Measurements from ENCODE around the gene HAUS3. TPM values are rescaled to one million over a fixed set of nuclear protein-coding genes. Genes with fewer than 3 reads are reported as not detected.

HAUS3 gene
- total and polyA plus RNA-seq, 2 experiments from 2014 or later = 7.1 to 9.8 TPM

DNA sequence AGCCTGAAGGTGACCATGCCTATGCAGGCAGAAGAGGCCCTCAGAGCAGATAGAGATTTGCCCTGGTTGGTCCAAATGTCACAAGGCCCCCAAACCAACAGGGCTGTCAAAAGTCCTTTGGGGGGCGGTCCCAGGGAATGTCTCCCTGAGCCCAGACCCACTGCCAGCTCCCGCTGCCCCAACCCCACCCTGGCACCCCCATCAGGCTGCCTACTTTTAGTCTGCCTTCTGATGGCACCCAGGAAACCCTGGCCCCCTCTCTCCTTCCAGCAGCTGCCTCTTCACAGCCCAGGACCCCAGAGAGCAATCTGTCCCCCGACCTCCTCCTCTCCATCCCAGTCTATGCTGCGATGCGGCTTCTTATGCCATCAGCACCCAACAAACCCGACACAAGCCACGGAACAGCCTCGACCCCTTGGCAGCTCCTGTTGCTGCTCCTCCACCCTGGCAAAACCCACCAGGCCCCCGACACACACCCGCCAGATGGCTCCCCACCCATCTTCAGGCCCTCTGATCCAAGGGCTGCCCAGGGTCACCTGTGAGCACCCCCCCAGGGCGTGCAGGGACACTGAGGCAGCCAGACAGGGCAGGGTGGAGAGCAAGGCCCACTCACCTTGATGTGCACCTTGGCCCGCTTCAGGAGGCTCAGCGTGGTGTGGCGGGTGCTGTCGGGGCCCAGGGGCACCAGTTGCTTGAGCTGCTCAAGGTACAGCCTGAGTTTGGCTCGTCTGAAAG, 10.0 kb upstream of the HAUS3 start:
- H3K4me1 ChIP-seq (ENCODE audit: insufficient read depth) = no peaks in the 10 kb centered on the region
- peaks cover 55% of the 10 kb centered on the region for H4K20me1 ChIP-seq (ENCODE audit: insufficient read depth, poor library complexity, severe bottlenecking)
- no peaks in the 10 kb centered on the region for H3K9me3 ChIP-seq (ENCODE audit: low read depth)
- H3K79me2 ChIP-seq = peaks cover 15% of the 10 kb centered on the region
- H3K4me2 ChIP-seq = no peak overlapping the region
- H2AFZ ChIP-seq = no peak overlapping the region
- no peak overlapping the region for H3K27ac ChIP-seq
- H3K4me3 ChIP-seq = no peak overlapping the region
- no peaks in the 10 kb centered on the region for H3K36me3 ChIP-seq (replicated peaks; ENCODE audit: insufficient read depth, low read depth)
- DNase-seq (ENCODE audit: low spot score) = no peak
- no peaks in the 10 kb centered on the region for H3K27me3 ChIP-seq
- H3K9me2 ChIP-seq (replicated peaks; ENCODE audit: insufficient read depth) = no peaks in the 10 kb centered on the region
- TF ChIP-seq EZH2phosphoT487 (IDR thresholded peaks at IDR 0.05; ENCODE audit: low read depth, severe bottlenecking, unreplicated experiment) = no peak
- TF ChIP-seq EZH2 (IDR thresholded peaks at IDR 0.05; ENCODE audit: borderline replicate concordance) = no peak
- TF ChIP-seq, protein P1, sequence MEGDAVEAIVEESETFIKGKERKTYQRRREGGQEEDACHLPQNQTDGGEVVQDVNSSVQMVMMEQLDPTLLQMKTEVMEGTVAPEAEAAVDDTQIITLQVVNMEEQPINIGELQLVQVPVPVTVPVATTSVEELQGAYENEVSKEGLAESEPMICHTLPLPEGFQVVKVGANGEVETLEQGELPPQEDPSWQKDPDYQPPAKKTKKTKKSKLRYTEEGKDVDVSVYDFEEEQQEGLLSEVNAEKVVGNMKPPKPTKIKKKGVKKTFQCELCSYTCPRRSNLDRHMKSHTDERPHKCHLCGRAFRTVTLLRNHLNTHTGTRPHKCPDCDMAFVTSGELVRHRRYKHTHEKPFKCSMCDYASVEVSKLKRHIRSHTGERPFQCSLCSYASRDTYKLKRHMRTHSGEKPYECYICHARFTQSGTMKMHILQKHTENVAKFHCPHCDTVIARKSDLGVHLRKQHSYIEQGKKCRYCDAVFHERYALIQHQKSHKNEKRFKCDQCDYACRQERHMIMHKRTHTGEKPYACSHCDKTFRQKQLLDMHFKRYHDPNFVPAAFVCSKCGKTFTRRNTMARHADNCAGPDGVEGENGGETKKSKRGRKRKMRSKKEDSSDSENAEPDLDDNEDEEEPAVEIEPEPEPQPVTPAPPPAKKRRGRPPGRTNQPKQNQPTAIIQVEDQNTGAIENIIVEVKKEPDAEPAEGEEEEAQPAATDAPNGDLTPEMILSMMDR (IDR thresholded peaks at IDR 0.05; ENCODE audit: poor library complexity) = no peak
- 98% methylated on average over 10 of the region's 16 CpGs for WGBS (ENCODE audit: low lambda C conversion rate, missing lambda C conversion rate)

DNA sequence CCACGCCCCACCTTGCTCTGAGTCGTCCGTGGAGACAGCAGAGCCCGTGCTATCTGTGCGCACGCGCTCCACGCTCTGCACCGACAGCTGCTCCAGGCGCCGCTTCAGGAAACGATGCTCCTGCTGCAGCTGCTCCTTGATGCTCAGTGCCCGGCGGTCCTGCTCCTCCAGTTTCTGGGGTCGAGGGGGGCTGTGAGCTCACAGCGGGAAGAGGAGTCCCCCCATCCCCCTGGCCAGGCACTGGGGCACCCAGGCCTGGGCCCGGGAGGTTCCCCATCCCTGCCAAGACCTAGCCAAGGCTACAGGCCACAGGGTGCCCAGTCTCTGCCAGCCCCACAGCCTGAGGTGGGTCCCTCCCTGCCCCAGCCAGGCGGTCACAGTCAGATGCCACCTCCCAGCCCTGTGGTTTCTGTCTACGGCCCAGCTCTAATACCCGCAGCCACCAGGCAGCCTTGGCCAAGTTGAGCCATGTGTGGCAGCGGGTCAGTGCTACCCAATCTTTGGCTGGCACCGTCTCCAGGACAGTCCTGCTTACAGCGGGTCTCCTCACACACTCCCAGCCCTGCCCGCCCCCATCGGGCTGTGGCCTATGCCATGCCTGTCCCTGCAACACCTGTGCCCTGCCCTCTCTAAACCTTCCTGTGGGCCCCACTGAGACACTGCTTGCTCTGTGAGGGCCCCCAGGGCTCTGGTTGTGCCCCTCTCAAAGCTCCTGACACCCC, 9.3 kb upstream of the HAUS3 start:
- DNase-seq (ENCODE audit: low spot score) = no peak
- H3K4me3 ChIP-seq = no peak overlapping the region
- TF ChIP-seq, protein P1 (IDR thresholded peaks at IDR 0.05; ENCODE audit: poor library complexity) = no peak
- TF ChIP-seq EZH2phosphoT487 (IDR thresholded peaks at IDR 0.05; ENCODE audit: low read depth, severe bottlenecking, unreplicated experiment) = no peak
- no peaks in the 10 kb centered on the region for H3K27me3 ChIP-seq
- H2AFZ ChIP-seq = no peak overlapping the region
- H3K27ac ChIP-seq = no peak overlapping the region
- WGBS (ENCODE audit: low lambda C conversion rate, missing lambda C conversion rate) = 97% methylated on average over 25 of the region's 25 CpGs
- H3K9me3 ChIP-seq (ENCODE audit: low read depth) = no peaks in the 10 kb centered on the region
- H3K4me2 ChIP-seq = no peak overlapping the region
- peaks cover 47% of the 10 kb centered on the region for H4K20me1 ChIP-seq (ENCODE audit: insufficient read depth, poor library complexity, severe bottlenecking)
- no peaks in the 10 kb centered on the region for H3K36me3 ChIP-seq (replicated peaks; ENCODE audit: insufficient read depth, low read depth)
- peaks cover 9% of the 10 kb centered on the region for H3K79me2 ChIP-seq
- H3K4me1 ChIP-seq (ENCODE audit: insufficient read depth) = no peaks in the 10 kb centered on the region
- no peaks in the 10 kb centered on the region for H3K9me2 ChIP-seq (replicated peaks; ENCODE audit: insufficient read depth)

- Histone ChIP-seq H3K27me3 (no peaks in the 10 kb centered on the region), H3K36me3 (replicated peaks; ENCODE audit: insufficient read depth, low read depth) (no peaks in the 10 kb centered on the region), H3K4me3 (no peak overlapping the region), H3K4me1 (ENCODE audit: insufficient read depth) (no peaks in the 10 kb centered on the region), H3K9me3 (ENCODE audit: low read depth) (no peaks in the 10 kb centered on the region), H4K20me1 (ENCODE audit: insufficient read depth, poor library complexity, severe bottlenecking) (peaks cover 40% of the 10 kb centered on the region), H3K9me2 (replicated peaks; ENCODE audit: insufficient read depth) (no peaks in the 10 kb centered on the region), H3K79me2 (peaks cover 7% of the 10 kb centered on the region), H3K4me2 (no peak overlapping the region), H3K27ac (no peak overlapping the region), H2AFZ (no peak overlapping the region)
- 95% methylated on average over 30 of the region's 30 CpGs for WGBS (ENCODE audit: low lambda C conversion rate, missing lambda C conversion rate)
- DNase-seq (ENCODE audit: low spot score) = peak; percentile 2
- TF ChIP-seq, protein P1 (IDR thresholded peaks at IDR 0.05; ENCODE audit: poor library complexity) = no peak
Observed at GRCh38 chr4:2250357-2251072, 8.6 kb upstream of the HAUS3 start.

Measured in hepatocyte (in vitro differentiated cells).